IMR-90 (cell line): ENCODE measurements around the gene SERPINA12. TPM values are rescaled to one million over a fixed set of nuclear protein-coding genes. Genes with fewer than 3 reads are reported as not detected.
A peak's percentile ranks its signal among the peaks of the same experiment; 100 is the strongest.

Source experiments
- ATAC-seq: fragments of 200-7000 bp; cut with Tn5 transposase; 2 replicates; pipeline ENCODE4 v1.9.1; 2020; ENCODE audit warnings: low read depth, mild to moderate bottlenecking, moderate library complexity
- BruUV-seq: library from RNA; stranded (reverse); fragments of 400-500 nt; replicated peaks from 2 replicates; lab custom pipeline; 2021; lab: Mats Ljungman, UMichigan
- CTCF ChIA-PET: fragments of 300-600 bp; formaldehyde crosslinking; extraction: SDS; loops from one replicate; lab custom pipeline; 2021; ENCODE audit warnings: antibody characterized with exemption; lab: Yijun Ruan, JAX
- POLR2A ChIA-PET: fragments of 300-600 bp; sonication (Branson Sonifier 250); formaldehyde crosslinking; loops from one replicate; lab custom pipeline; 2022; ENCODE audit warnings: antibody characterized with exemption; ENCODE audit not compliant: unreplicated experiment; lab: Charles Lee
- DNase-seq: peaks from one replicate; pipeline ENCODE4 v3.0.0; 2013
- H2AFZ ChIP-seq: replicated peaks from 2 replicates; pipeline ENCODE3; 2013; ENCODE audit warnings: low read length, mild to moderate bottlenecking; ENCODE audit not compliant: poor library complexity
- H2AK5ac ChIP-seq: 2 replicates; pipeline ENCODE4 v1.6.1; 2013; ENCODE audit warnings: low read depth, low read length, inconsistent platforms
- H2AK9ac ChIP-seq: replicated peaks from 2 replicates; pipeline ENCODE3; 2013; ENCODE audit warnings: mild to moderate bottlenecking, low read depth, low read length, moderate library complexity; ENCODE audit not compliant: poor library complexity
- H2BK120ac ChIP-seq: 2 replicates; pipeline ENCODE4 v1.6.1; 2013; ENCODE audit warnings: low read depth, low read length, inconsistent platforms
- H2BK15ac ChIP-seq: 3 replicates; pipeline ENCODE4 v1.6.1; 2013; ENCODE audit warnings: low read depth, low read length, inconsistent platforms
- H2BK20ac ChIP-seq: 2 replicates; pipeline ENCODE4 v1.6.1; 2013; ENCODE audit warnings: low read depth, mild to moderate bottlenecking, inconsistent platforms, low read length, moderate library complexity
- H2BK5ac ChIP-seq: 2 replicates; pipeline ENCODE4 v1.6.1; 2013; ENCODE audit warnings: mild to moderate bottlenecking, low read depth, low read length, inconsistent platforms; ENCODE audit not compliant: poor library complexity, severe bottlenecking
- H3K14ac ChIP-seq: replicated peaks from 2 replicates; pipeline ENCODE4 v1.6.1; 2013; ENCODE audit warnings: low read depth, low read length, inconsistent platforms
- H3K18ac ChIP-seq: 2 replicates; pipeline ENCODE4 v1.6.1; 2013; ENCODE audit warnings: low read depth, low read length, control low read depth
- H3K23ac ChIP-seq: 2 replicates; pipeline ENCODE4 v1.6.1; 2013; ENCODE audit warnings: low read depth, low read length, inconsistent platforms
- H3K27ac ChIP-seq: 2 replicates; pipeline ENCODE4 v1.5.1; 2013; ENCODE audit warnings: mild to moderate bottlenecking, control low read depth, low read length; ENCODE audit not compliant: insufficient read depth
- H3K27me3 ChIP-seq: 2 replicates; pipeline ENCODE4 v1.6.1; 2013; ENCODE audit warnings: low read length; ENCODE audit not compliant: control insufficient read depth, insufficient read depth
- H3K36me3 ChIP-seq: 2 replicates; pipeline ENCODE4 v1.6.1; 2013; ENCODE audit warnings: low read length, mixed read lengths; ENCODE audit not compliant: control insufficient read depth, insufficient read depth
- H3K4ac ChIP-seq: 2 replicates; pipeline ENCODE4 v1.6.1; 2013; ENCODE audit warnings: low read depth, low read length, inconsistent platforms
- H3K4me1 ChIP-seq: 2 replicates; pipeline ENCODE4 v1.6.1; 2013; ENCODE audit warnings: low read length, mixed read lengths; ENCODE audit not compliant: control insufficient read depth, insufficient read depth
- H3K4me2 ChIP-seq: 2 replicates; pipeline ENCODE4 v1.6.1; 2013; ENCODE audit warnings: low read depth, mild to moderate bottlenecking, control low read depth, low read length, moderate library complexity
- H3K4me3 ChIP-seq: 2 replicates; pipeline ENCODE4 v1.5.1; 2013; ENCODE audit warnings: low read depth, mild to moderate bottlenecking, control low read depth, low read length, moderate library complexity; ENCODE audit not compliant: insufficient read depth
- H3K56ac ChIP-seq: 2 replicates; pipeline ENCODE4 v1.6.1; 2013; ENCODE audit warnings: low read length, inconsistent platforms; ENCODE audit not compliant: insufficient read depth; ENCODE audit errors: extremely low read depth
- H3K79me1 ChIP-seq, 2 experiments: 2 replicates each; pipeline ENCODE4 v1.6.1; 2013; ENCODE audit warnings: low read length in 2 of 2, inconsistent platforms in 1 of 2, low read depth in 1 of 2
- H3K9ac ChIP-seq: 2 replicates; pipeline ENCODE4 v1.6.1; 2013; ENCODE audit warnings: low read depth, low read length, control low read depth
- H3K9me1 ChIP-seq: 2 replicates; pipeline ENCODE4 v1.6.1; 2013; ENCODE audit warnings: low read length, inconsistent platforms; ENCODE audit not compliant: insufficient read depth
- H3K9me3 ChIP-seq: 2 replicates; pipeline ENCODE4 v1.6.1; 2013; ENCODE audit warnings: low read length; ENCODE audit not compliant: control insufficient read depth, insufficient read depth
- H4K20me1 ChIP-seq: 2 replicates; pipeline ENCODE4 v1.6.1; 2013; ENCODE audit warnings: low read length, inconsistent platforms; ENCODE audit not compliant: insufficient read depth
- H4K5ac ChIP-seq: 2 replicates; pipeline ENCODE4 v1.6.1; 2013; ENCODE audit warnings: mild to moderate bottlenecking, low read depth, low read length, control low read depth
- H4K8ac ChIP-seq, 2 experiments: 2 replicates each; pipeline ENCODE4 v1.6.1; 2013; ENCODE audit warnings: low read depth in 2 of 2, low read length in 2 of 2, control low read depth in 1 of 2, inconsistent platforms in 1 of 2
- H4K91ac ChIP-seq: 2 replicates; pipeline ENCODE4 v1.6.1; 2013; ENCODE audit warnings: low read depth, low read length, inconsistent platforms; ENCODE audit not compliant: insufficient read depth
- MAFK ChIP-seq: IDR thresholded peaks from 2 replicates; pipeline ENCODE4 v1.6.1; 2012; ENCODE audit warnings: low read depth, low read length, improper control_type of control experiment
- RAD21 ChIP-seq: IDR thresholded peaks from 2 replicates; pipeline ENCODE4 v1.6.1; 2012; ENCODE audit warnings: low read length, improper control_type of control experiment
- WGBS, 2 experiments: methylation state at CpG; one replicate each; pipeline versions ENCODE4 v1.1.5 to v1.1.7; 2013; ENCODE audit warnings: missing lambda C conversion rate in 2 of 2; ENCODE audit not compliant: insufficient read length in 1 of 2; ENCODE audit errors: extremely low coverage in 2 of 2; 5-methylcytosine and 5-hydroxymethylcytosine counted together
- dilution Hi-C: fragments of 300-500 bp; cut with HindIII; formaldehyde crosslinking; loops from one replicate; pipeline ENCODE4 v1.14.3; 2018; ENCODE audit warnings: low sequenced_read_pairs; ENCODE audit not compliant: unreplicated experiment
- in situ Hi-C: fragments of 300-500 bp; cut with MboI; formaldehyde crosslinking; loops from 3 replicates; pipeline ENCODE4 v1.14.3; 2019; ENCODE audit warnings: low sequenced_read_pairs, inconsistent platforms, mixed read lengths
- intact Hi-C: fragments of 100-400 bp; cut with micrococcal nuclease; formaldehyde crosslinking; loops from 2 replicates; pipeline ENCODE4 v1.10.0; 2022
- polyA plus RNA-seq, 3 experiments: library from polyadenylated mRNA; depleted of rRNA; stranded (reverse); fragments of >200 nt; gene quantifications; 2 replicates each; pipeline ENCODE4 v1.2.3, GENCODE V29; 2012; ENCODE audit warnings: low replicate concordance in 1 of 3
- total RNA-seq: library from RNA; depleted of rRNA; stranded (reverse); fragments of >200 nt; gene quantifications from 2 replicates; pipeline ENCODE4 v1.2.3, GENCODE V29; 2012

Gene SERPINA12
- total and polyA plus RNA-seq, 2 of the 4 experiments (the other 2 are of a cell fraction): not detected

GRCh38 chr14:94532447-94532846 is 23.2 kb upstream of the SERPINA12 start:
- no peak overlapping the region for H3K4me2 ChIP-seq
- H3K4me3 ChIP-seq: no peak overlapping the region
- H3K79me1 ChIP-seq: no peaks in the 10 kb centered on the region
- H2BK20ac ChIP-seq: no peak overlapping the region
- no peak overlapping the region for H2BK120ac ChIP-seq
- no peaks in the 10 kb centered on the region for H3K36me3 ChIP-seq
- no peak overlapping the region; the same call in 1 of the 2 replicates for H3K56ac ChIP-seq
- DNase-seq: no peak
- H3K9ac ChIP-seq: no peak overlapping the region
- H2AK5ac ChIP-seq: no peak overlapping the region
- ChIA-PET CTCF (no interaction called here), POLR2A (no interaction called here)
- H3K18ac ChIP-seq: no peak overlapping the region
- no peaks in the 10 kb centered on the region for H3K27me3 ChIP-seq
- H4K8ac ChIP-seq: no peak overlapping the region
- H2BK15ac ChIP-seq: no peak overlapping the region
- TF ChIP-seq MAFK: peak; percentile 57; the same call in 1 of the 2 replicates
- TF ChIP-seq RAD21: no peak
- dilution Hi-C loops (no loop called here), in situ Hi-C loops (no loop called here), intact Hi-C loops (no loop called here)
- H3K9me1 ChIP-seq: no peaks in the 10 kb centered on the region
- no peak overlapping the region for H2AK9ac ChIP-seq
- no peak overlapping the region for H3K14ac ChIP-seq
- H3K4me1 ChIP-seq: no peaks in the 10 kb centered on the region
- WGBS, 2 experiments: no CpG with 5 or more reads among the region's 2 CpGs
- BruUV-seq: no TSS peak
- no peak overlapping the region for H4K91ac ChIP-seq
- H3K27ac ChIP-seq: no peak overlapping the region
- no peaks in the 10 kb centered on the region for H3K9me3 ChIP-seq
- no peak overlapping the region for H4K5ac ChIP-seq
- H3K4ac ChIP-seq: no peak overlapping the region
- ATAC-seq: no peak
- H3K23ac ChIP-seq: no peak overlapping the region
- no peaks in the 10 kb centered on the region for H4K20me1 ChIP-seq
- H2AFZ ChIP-seq: no peak overlapping the region
- H2BK5ac ChIP-seq: no peak overlapping the region
